GM12878 (cell line): ENCODE measurements around the gene ATP6V0E2. TPM values are rescaled to one million over a fixed set of nuclear protein-coding genes. Genes with fewer than 3 reads are reported as not detected.

Experiments used
- ATF3 ChIP-seq: IDR thresholded peaks from 2 replicates; pipeline ENCODE4 v1.6.1; 2011; ENCODE audit warnings: low read depth, mild to moderate bottlenecking, low read length, moderate library complexity, borderline replicate concordance; ENCODE audit errors: extremely low read depth
- CBFB ChIP-seq: IDR thresholded peaks from 2 replicates; pipeline ENCODE4 v1.6.1; 2016; ENCODE audit warnings: antibody characterized with exemption, low read depth
- CBX5 ChIP-seq: sonication (generic); IDR thresholded peaks from 2 replicates; pipeline ENCODE4 v1.6.1; 2016; ENCODE audit warnings: low read depth, moderate library complexity, mild to moderate bottlenecking, inconsistent platforms
- CHD2 ChIP-seq: IDR thresholded peaks from 2 replicates; pipeline ENCODE4 v1.6.1; 2011; ENCODE audit warnings: low read depth, low read length, improper control_type of control experiment, borderline replicate concordance
- FOXK2 ChIP-seq: fragments of 450-650 bp; IDR thresholded peaks from 2 replicates; pipeline ENCODE4 v1.6.1; 2017; ENCODE audit warnings: mild to moderate bottlenecking, moderate library complexity
- GABPA ChIP-seq: IDR thresholded peaks from 2 replicates; pipeline ENCODE4 v1.6.1; 2014; ENCODE audit warnings: antibody characterized with exemption, low read depth, mild to moderate bottlenecking, inconsistent platforms
- JUNB ChIP-seq: IDR thresholded peaks from 2 replicates; pipeline ENCODE4 v1.6.1; 2016; ENCODE audit warnings: antibody characterized with exemption, mild to moderate bottlenecking
- MAX ChIP-seq: IDR thresholded peaks from 2 replicates; pipeline ENCODE4 v1.6.1; 2012; ENCODE audit warnings: low read depth, low read length, improper control_type of control experiment
- MEF2A ChIP-seq: IDR thresholded peaks from 2 replicates; pipeline ENCODE4 v1.6.1; 2011; ENCODE audit warnings: low read depth, mild to moderate bottlenecking, low read length, moderate library complexity; ENCODE audit not compliant: insufficient read depth
- MTA3 ChIP-seq: IDR thresholded peaks from 2 replicates; pipeline ENCODE4 v1.6.1; 2012; ENCODE audit warnings: low read length, inconsistent platforms, borderline replicate concordance
- MYB ChIP-seq: fragments of 150-350 bp; IDR thresholded peaks from 2 replicates; pipeline ENCODE4 v1.6.1; 2014; ENCODE audit warnings: mild to moderate bottlenecking, low read depth, low read length, borderline replicate concordance
- NR2C1 ChIP-seq: fragments of 450-650 bp; IDR thresholded peaks from 2 replicates; pipeline ENCODE4 v1.6.1; 2017; ENCODE audit warnings: antibody characterized with exemption, mild to moderate bottlenecking, moderate library complexity
- PML ChIP-seq: IDR thresholded peaks from 2 replicates; pipeline ENCODE4 v1.6.1; 2012; ENCODE audit warnings: low read length, inconsistent platforms
- RUNX3 ChIP-seq: IDR thresholded peaks from 2 replicates; pipeline ENCODE4 v1.6.1; 2012; ENCODE audit warnings: low read length, inconsistent platforms
- SIX5 ChIP-seq: IDR thresholded peaks from 2 replicates; pipeline ENCODE4 v1.6.1; 2011; ENCODE audit warnings: mild to moderate bottlenecking, low read depth, low read length, moderate library complexity; ENCODE audit not compliant: severe bottlenecking
- SMC3 ChIP-seq: IDR thresholded peaks from 2 replicates; pipeline ENCODE4 v1.6.1; 2011; ENCODE audit warnings: low read length, improper control_type of control experiment, borderline replicate concordance
- SP1 ChIP-seq: IDR thresholded peaks from one replicate; pipeline ENCODE4 v1.6.1; 2011; ENCODE audit warnings: low read depth, low read length
- SPI1 ChIP-seq: IDR thresholded peaks from 2 replicates; pipeline ENCODE4 v1.6.1; 2011; ENCODE audit warnings: low read depth, mild to moderate bottlenecking, low read length, moderate library complexity, borderline replicate concordance; ENCODE audit not compliant: insufficient read depth
- SRF ChIP-seq, 2 experiments: IDR thresholded peaks; 2 replicates each; pipeline ENCODE4 v1.6.1; 2011; ENCODE audit warnings: low read depth in 2 of 2, low read length in 2 of 2, mild to moderate bottlenecking in 1 of 2, moderate library complexity in 1 of 2
- TCF12 ChIP-seq: IDR thresholded peaks from 2 replicates; pipeline ENCODE4 v1.6.1; 2011; ENCODE audit warnings: low read depth, mild to moderate bottlenecking, low read length
- ZNF274 ChIP-seq: IDR thresholded peaks from one replicate; pipeline ENCODE4 v1.8.0; 2011; ENCODE audit not compliant: insufficient read length, insufficient read depth
- polyA plus RNA-seq, 11 experiments: library from polyadenylated mRNA; depleted of rRNA in 4 of 11; unstranded in 6 of 11; stranded (reverse) in 5 of 11; fragments of >200 nt; fragmentation: Nextera tagmentation in 4 of 11; fragmentation: Illumina TruSeq in 1 of 11; extraction: Ambion mirVana in 4 of 11; extraction: Trizol in 1 of 11; gene quantifications; 1 replicate in 1 of 11; 2 replicates in 10 of 11; pipeline versions ENCODE4 v1.2.1 to v1.2.3, GENCODE V29; 2011 to 2016; ENCODE audit warnings: inconsistent platforms in 2 of 11, missing spikeins in 2 of 11, low read depth in 1 of 11
- total RNA-seq, 4 experiments: library from RNA; depleted of rRNA in 3 of 4; stranded (reverse); fragments of >200 nt in 3 of 4; fragmentation: Illumina TruSeq in 1 of 4; extraction: Trizol in 1 of 4; gene quantifications; 2 replicates each; pipeline versions ENCODE4 v1.2.1 to v1.2.3, GENCODE V29; 2013 to 2021
- TF ChIP-seq, protein P1 (sequence below): fragments of 450-650 bp; formaldehyde crosslinking; IDR thresholded peaks from 2 replicates; pipeline ENCODE4 v1.4.0; 2022; ENCODE audit warnings: mild to moderate bottlenecking, moderate library complexity
- TF ChIP-seq, protein P2 (sequence below): fragments of 450-650 bp; IDR thresholded peaks from 2 replicates; pipeline ENCODE4 v1.6.1; 2014; ENCODE audit warnings: mild to moderate bottlenecking
- TF ChIP-seq, protein P3 (sequence below): IDR thresholded peaks from 2 replicates; pipeline ENCODE4 v1.6.1; 2011; ENCODE audit warnings: low read depth, low read length, improper control_type of control experiment, borderline replicate concordance

ATP6V0E2 gene
- total and polyA plus RNA-seq, 10 of the 15 experiments (the other 5 are each of a cell fraction or from before 2014, with no cell fraction given), result 1.5 to 54.7 (median 27.6) TPM

DNA sequence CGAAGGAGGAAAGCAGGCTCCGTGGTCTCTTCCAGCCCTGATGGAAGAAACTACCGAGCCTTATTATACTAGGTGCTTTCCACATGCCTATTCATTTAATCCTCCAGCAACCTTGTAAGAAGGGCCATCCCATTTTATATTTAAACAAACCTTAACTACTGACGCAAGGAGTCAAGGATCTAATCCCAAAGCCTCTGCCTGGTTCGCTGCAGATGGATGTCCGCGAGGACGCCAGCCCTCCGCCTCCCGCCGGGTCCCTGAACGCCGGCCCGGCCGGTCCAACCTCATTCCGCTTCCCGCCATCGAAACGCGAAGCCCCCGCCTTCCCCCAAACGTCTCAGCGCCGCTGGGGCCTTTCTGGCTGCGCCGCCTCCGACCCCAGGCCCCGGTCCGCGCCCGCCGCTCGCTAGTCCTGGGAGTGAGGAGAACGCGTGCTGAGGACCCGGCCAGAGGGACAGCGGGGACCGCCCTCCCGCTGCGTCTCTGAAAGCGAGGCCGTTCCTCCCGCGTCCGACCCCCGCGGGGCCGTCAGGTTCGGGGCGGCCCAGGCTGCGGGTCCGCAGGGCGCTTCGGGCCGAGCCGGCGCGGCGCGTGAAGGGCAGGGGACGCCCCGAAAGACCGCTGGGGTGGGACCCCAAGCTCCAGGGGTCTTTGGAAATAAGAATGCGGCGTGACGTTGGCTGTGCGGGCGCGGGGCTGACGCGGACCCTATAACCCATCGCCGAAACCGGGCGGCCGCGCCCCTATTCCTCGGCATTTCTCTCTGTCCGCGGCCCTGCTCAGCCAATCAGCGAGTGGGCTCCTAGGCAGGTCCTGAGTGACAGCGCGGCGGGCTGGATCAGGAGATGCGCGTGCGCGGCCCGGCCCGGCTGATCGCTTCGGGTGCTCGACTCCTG is at the start of gene ATP6V0E2 (continued):
- TF ChIP-seq, protein P1, sequence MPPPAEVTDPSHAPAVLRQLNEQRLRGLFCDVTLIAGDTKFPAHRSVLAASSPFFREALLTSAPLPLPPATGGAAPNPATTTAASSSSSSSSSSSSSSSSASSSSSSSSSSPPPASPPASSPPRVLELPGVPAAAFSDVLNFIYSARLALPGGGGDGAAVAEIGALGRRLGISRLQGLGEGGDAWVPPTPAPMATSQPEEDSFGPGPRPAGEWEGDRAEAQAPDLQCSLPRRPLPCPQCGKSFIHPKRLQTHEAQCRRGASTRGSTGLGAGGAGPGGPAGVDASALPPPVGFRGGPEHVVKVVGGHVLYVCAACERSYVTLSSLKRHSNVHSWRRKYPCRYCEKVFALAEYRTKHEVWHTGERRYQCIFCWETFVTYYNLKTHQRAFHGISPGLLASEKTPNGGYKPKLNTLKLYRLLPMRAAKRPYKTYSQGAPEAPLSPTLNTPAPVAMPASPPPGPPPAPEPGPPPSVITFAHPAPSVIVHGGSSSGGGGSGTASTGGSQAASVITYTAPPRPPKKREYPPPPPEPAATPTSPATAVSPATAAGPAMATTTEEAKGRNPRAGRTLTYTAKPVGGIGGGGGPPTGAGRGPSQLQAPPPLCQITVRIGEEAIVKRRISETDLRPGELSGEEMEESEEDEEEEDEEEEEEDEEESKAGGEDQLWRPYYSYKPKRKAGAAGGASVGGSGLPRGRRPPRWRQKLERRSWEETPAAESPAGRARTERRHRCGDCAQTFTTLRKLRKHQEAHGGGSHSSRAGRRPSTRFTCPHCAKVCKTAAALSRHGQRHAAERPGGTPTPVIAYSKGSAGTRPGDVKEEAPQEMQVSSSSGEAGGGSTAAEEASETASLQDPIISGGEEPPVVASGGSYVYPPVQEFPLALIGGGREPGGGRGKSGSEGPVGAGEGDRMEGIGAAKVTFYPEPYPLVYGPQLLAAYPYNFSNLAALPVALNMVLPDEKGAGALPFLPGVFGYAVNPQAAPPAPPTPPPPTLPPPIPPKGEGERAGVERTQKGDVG (CRISPR knock-in tag), result no peak
- TF ChIP-seq TCF12, result no peak
- TF ChIP-seq MAX, result no peak
- TF ChIP-seq CBFB, result no peak
- no peak for TF ChIP-seq ZNF274
- TF ChIP-seq SP1, result no peak
- no peak for TF ChIP-seq JUNB
- TF ChIP-seq, protein P2, sequence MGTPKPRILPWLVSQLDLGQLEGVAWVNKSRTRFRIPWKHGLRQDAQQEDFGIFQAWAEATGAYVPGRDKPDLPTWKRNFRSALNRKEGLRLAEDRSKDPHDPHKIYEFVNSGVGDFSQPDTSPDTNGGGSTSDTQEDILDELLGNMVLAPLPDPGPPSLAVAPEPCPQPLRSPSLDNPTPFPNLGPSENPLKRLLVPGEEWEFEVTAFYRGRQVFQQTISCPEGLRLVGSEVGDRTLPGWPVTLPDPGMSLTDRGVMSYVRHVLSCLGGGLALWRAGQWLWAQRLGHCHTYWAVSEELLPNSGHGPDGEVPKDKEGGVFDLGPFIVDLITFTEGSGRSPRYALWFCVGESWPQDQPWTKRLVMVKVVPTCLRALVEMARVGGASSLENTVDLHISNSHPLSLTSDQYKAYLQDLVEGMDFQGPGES, result no peak
- TF ChIP-seq FOXK2, result peak; percentile 37; the same call in 1 of the 2 replicates
- no peak for TF ChIP-seq MYB
- no peak for TF ChIP-seq CBX5
- no peak for TF ChIP-seq MEF2A
- TF ChIP-seq MTA3, result no peak
- TF ChIP-seq RUNX3, result no peak
- no peak for TF ChIP-seq SRF (IDR thresholded peaks at IDR 0.05; ENCODE audit: low read depth in 2 of 2, low read length in 2 of 2)
- no peak for TF ChIP-seq ATF3
- no peak for TF ChIP-seq NR2C1
- TF ChIP-seq SIX5, result no peak
- TF ChIP-seq, protein P3, sequence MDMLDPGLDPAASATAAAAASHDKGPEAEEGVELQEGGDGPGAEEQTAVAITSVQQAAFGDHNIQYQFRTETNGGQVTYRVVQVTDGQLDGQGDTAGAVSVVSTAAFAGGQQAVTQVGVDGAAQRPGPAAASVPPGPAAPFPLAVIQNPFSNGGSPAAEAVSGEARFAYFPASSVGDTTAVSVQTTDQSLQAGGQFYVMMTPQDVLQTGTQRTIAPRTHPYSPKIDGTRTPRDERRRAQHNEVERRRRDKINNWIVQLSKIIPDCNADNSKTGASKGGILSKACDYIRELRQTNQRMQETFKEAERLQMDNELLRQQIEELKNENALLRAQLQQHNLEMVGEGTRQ, result no peak
- TF ChIP-seq PML, result no peak
- TF ChIP-seq CHD2, result 0 out of 2 replicates have a peak, but pooled peaks have one; percentile 11
- TF ChIP-seq SMC3, result no peak
- TF ChIP-seq SPI1, result no peak
- no peak for TF ChIP-seq GABPA
